Adrenal gland (tissue), 5 donors: ENCODE data around the gene ENDOV.

Source experiments
- CTCF ChIP-seq, 6 experiments: fragments of 450-650 bp in 4 of 6; fragments of 200-600 bp in 2 of 6; sonication (generic) in 1 of 6; IDR thresholded peaks; 1 replicate in 5 of 6; 2 replicates in 1 of 6; pipeline versions ENCODE4 v1.5.1 to v1.8.0; 2016 to 2021; ENCODE audit warnings: antibody characterized with exemption in 6 of 6, mild to moderate bottlenecking in 2 of 6, moderate library complexity in 1 of 6
- POLR2A ChIP-seq, 2 donors: fragments of 450-650 bp; IDR thresholded peaks; one replicate each; pipeline ENCODE4 v1.6.1; 2017; ENCODE audit warnings: antibody characterized with exemption in 2 of 2, mild to moderate bottlenecking in 2 of 2, moderate library complexity in 1 of 2
- donor health status: DM: no; HTN: no; CAD: no.

- no peak for TF ChIP-seq CTCF (IDR thresholded peaks at IDR 0.05)
- no peak for TF ChIP-seq POLR2A (IDR thresholded peaks at IDR 0.05)
Observed at GRCh38 chr17:80367503-80367902, 47.5 kb upstream of the ENDOV start.
